OCI-LY1 (cell line): Measurements from ENCODE around the gene PASK.

Source experiments
- EZH2 ChIP-seq: fragments of 200-600 bp; sonication (generic), shearing (Covaris generic); IDR thresholded peaks from 2 replicates; pipeline ENCODE4 v1.8.0; 2017; ENCODE audit warnings: borderline replicate concordance, mixed run types, mild to moderate bottlenecking, antibody characterized with exemption, low read length, moderate library complexity, mixed read lengths
- TF ChIP-seq, protein P1 (sequence below): fragments of 200-600 bp; sonication (generic), shearing (Covaris generic); IDR thresholded peaks from 2 replicates; pipeline ENCODE4 v1.5.1; 2017; ENCODE audit warnings: mild to moderate bottlenecking, antibody characterized with exemption, low read length, moderate library complexity, mixed read lengths

DNA sequence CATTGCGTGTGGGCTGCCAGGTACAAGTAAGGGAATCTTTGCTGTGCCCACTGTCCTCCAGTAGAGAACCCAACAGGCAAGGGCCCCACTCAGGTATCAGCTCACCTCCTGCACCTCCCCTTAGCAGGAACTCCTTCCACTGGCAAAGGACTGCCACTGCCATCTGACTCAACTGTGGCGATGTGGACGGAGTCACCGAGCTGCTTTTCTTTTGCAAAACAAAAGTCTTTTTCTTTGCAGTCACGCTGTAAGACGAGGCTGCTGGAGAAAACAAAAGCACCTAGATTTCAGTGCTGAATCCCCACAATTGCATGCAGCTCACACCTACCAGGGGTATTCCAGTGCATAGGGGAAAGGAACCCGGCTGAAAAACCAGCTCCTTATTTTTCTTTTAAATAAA, 55.1 kb downstream of the PASK start:
- TF ChIP-seq, protein P1, sequence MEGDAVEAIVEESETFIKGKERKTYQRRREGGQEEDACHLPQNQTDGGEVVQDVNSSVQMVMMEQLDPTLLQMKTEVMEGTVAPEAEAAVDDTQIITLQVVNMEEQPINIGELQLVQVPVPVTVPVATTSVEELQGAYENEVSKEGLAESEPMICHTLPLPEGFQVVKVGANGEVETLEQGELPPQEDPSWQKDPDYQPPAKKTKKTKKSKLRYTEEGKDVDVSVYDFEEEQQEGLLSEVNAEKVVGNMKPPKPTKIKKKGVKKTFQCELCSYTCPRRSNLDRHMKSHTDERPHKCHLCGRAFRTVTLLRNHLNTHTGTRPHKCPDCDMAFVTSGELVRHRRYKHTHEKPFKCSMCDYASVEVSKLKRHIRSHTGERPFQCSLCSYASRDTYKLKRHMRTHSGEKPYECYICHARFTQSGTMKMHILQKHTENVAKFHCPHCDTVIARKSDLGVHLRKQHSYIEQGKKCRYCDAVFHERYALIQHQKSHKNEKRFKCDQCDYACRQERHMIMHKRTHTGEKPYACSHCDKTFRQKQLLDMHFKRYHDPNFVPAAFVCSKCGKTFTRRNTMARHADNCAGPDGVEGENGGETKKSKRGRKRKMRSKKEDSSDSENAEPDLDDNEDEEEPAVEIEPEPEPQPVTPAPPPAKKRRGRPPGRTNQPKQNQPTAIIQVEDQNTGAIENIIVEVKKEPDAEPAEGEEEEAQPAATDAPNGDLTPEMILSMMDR, result no peak
- TF ChIP-seq EZH2, result no peak
